A673 (cell line): Measurements from ENCODE around the gene LRRFIP1.

Source experiments
- EZH2 ChIP-seq: fragments of 200-600 bp; sonication (generic); IDR thresholded peaks from 2 replicates; pipeline ENCODE4 v1.6.1; 2017; ENCODE audit warnings: borderline replicate concordance, low read depth, mild to moderate bottlenecking, mixed read lengths, antibody characterized with exemption, low read length; ENCODE audit not compliant: poor library complexity, severe bottlenecking
- TF ChIP-seq, protein P1 (sequence below): fragments of 300-800, 200-600 bp; sonication (generic); conservative IDR thresholded peaks from 2 replicates; pipeline ENCODE4 v1.5.1; 2017; ENCODE audit warnings: low read depth, mild to moderate bottlenecking, antibody characterized with exemption, low read length, moderate library complexity, mixed read lengths

DNA sequence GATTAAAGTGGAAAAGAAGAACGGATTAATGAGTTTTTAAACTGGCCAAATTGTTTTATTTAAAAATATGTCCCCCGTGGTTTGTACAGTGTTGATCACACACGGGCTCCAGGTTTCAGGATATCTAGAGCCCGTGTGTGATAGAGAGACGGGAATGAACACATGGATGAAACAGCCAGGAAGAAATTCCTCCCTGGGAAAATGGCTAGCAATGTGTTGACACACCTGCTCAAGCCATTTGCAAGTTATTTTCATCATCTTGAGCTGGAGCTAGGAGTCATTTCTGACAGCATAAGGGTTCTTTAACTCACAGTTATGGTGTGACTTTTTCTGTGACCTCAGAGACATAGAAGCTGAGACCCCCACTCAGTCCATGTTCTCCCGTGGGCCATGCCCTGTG is 81.6 kb downstream of the LRRFIP1 start:
- TF ChIP-seq, protein P1, sequence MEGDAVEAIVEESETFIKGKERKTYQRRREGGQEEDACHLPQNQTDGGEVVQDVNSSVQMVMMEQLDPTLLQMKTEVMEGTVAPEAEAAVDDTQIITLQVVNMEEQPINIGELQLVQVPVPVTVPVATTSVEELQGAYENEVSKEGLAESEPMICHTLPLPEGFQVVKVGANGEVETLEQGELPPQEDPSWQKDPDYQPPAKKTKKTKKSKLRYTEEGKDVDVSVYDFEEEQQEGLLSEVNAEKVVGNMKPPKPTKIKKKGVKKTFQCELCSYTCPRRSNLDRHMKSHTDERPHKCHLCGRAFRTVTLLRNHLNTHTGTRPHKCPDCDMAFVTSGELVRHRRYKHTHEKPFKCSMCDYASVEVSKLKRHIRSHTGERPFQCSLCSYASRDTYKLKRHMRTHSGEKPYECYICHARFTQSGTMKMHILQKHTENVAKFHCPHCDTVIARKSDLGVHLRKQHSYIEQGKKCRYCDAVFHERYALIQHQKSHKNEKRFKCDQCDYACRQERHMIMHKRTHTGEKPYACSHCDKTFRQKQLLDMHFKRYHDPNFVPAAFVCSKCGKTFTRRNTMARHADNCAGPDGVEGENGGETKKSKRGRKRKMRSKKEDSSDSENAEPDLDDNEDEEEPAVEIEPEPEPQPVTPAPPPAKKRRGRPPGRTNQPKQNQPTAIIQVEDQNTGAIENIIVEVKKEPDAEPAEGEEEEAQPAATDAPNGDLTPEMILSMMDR = no peak
- TF ChIP-seq EZH2 = no peak
